H1 (cell line): ENCODE measurements around the gene BRK1. TPM values are rescaled to one million over a fixed set of nuclear protein-coding genes. Genes with fewer than 3 reads are reported as not detected.

Source experiments
- EGR1 ChIP-seq: IDR thresholded peaks from 2 replicates; pipeline ENCODE4 v1.6.1; 2011; ENCODE audit warnings: low read depth, low read length, borderline replicate concordance
- MAFK ChIP-seq: IDR thresholded peaks from 2 replicates; pipeline ENCODE4 v1.6.1; 2012; ENCODE audit warnings: low read depth, mild to moderate bottlenecking, improper control_type of control experiment, low read length
- POLR2A ChIP-seq, 2 experiments: IDR thresholded peaks; 1 replicate in 1 of 2; 2 replicates in 1 of 2; pipeline ENCODE4 v1.6.1; 2011; ENCODE audit warnings: low read depth in 2 of 2, low read length in 2 of 2, mild to moderate bottlenecking in 2 of 2; ENCODE audit errors: control extremely low read depth in 1 of 2
- polyA plus RNA-seq, 7 experiments: library from polyadenylated mRNA; depleted of rRNA in 3 of 7; stranded (reverse) in 5 of 7; unstranded in 2 of 7; fragments of >200 nt in 5 of 7; fragments of 200-250 nt in 2 of 7; gene quantifications; 1 replicate in 5 of 7; 2 replicates in 1 of 7; 4 replicates in 1 of 7; pipeline versions ENCODE4 v1.2.1 to v1.2.3, GENCODE V29; 2011 to 2013; ENCODE audit warnings: missing spikeins in 2 of 7, mixed read lengths in 2 of 7
- total RNA-seq: library from RNA; stranded (reverse); fragmentation: NEBNext Ultra II Directional; extraction: Animal tissue kit (Norgen Biotek cat#: 25700); gene quantifications from 2 replicates; pipeline ENCODE4 v1.2.1, GENCODE V29; 2021

The BRK1 gene
- total and polyA plus RNA-seq, 2 of the 8 experiments (the other 6 are each of a cell fraction or from before 2014, with no cell fraction given) = 137 to 164 TPM

DNA sequence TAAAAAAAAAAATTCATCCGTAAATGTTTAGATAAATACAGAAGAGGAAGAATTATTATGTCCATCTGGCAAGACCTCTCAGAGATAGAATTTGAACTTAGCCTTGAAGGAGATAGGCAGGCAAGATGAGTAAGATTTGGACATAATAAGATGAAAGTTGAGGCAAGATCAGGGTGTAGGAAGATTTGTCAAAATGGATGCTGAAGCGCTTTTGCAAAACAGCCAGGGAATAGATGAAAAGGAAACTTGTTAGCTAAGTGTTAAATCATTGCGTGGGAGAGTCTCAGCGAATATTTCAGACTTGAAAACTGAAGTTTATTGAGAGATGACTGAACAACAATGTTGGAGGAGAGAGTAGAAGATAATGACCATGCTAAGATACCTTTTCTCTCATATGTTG, 7.2 kb downstream of the BRK1 start (continued):
- no peak for TF ChIP-seq MAFK
- TF ChIP-seq EGR1 = no peak
- TF ChIP-seq POLR2A (IDR thresholded peaks at IDR 0.05; ENCODE audit: control extremely low read depth in 1 of 2, low read depth in 2 of 2, low read length in 2 of 2) = no peak
